GM12872 (cell line): ENCODE measurements around the gene ARAP3.

Source experiments
- TF ChIP-seq, protein P1 (sequence below): IDR thresholded peaks from 3 replicates; pipeline ENCODE4 v1.5.1; 2011; ENCODE audit warnings: low read depth, mild to moderate bottlenecking, low read length, moderate library complexity; ENCODE audit not compliant: insufficient read depth

Gene ARAP3

DNA sequence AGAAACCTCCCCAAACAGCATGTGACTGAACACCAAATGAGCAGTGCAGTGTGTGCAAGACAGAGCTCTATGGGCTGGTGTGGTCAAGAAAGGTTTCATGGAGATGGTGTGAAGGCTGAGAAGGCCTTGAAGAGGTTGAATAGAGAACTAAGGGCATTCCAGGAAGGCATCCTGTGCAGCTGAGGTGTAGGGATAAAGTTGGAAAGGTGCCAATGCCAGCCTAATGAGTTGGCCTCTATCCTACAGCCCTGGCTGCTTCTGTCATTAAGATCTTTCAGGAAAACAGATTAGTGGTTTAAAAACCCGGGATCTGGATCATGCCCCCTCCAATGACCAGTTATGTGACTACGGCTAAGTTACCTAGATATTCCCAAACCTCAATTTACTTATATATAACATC, 49.4 kb downstream of the ARAP3 start:
- TF ChIP-seq, protein P1, sequence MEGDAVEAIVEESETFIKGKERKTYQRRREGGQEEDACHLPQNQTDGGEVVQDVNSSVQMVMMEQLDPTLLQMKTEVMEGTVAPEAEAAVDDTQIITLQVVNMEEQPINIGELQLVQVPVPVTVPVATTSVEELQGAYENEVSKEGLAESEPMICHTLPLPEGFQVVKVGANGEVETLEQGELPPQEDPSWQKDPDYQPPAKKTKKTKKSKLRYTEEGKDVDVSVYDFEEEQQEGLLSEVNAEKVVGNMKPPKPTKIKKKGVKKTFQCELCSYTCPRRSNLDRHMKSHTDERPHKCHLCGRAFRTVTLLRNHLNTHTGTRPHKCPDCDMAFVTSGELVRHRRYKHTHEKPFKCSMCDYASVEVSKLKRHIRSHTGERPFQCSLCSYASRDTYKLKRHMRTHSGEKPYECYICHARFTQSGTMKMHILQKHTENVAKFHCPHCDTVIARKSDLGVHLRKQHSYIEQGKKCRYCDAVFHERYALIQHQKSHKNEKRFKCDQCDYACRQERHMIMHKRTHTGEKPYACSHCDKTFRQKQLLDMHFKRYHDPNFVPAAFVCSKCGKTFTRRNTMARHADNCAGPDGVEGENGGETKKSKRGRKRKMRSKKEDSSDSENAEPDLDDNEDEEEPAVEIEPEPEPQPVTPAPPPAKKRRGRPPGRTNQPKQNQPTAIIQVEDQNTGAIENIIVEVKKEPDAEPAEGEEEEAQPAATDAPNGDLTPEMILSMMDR = no peak

DNA sequence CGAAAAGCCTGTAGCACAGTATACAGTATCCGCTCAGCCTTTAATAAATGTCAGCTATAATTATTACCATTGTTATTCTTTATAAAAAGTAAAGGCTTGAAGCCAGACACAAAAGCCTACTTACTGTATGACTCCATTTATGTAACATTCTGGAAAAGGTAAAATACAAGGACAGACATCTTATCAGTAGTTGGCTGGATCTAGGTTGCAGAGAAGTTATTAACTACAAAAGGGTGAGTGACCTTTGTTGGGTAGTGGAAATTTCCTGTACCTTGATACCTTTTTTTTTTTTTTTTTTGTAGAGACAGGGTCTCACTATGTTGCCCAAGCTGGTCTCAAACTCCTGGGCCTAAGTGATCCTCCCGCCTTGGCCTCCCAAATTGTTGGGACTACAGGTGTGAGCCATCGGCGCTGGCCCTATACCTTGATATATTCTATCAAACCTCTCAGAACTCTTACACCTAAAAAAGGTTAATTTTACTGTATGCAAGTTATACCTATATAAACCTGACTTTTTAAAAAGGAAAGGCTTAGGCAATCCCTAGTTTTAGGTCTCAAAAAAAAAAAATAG, 51.4 kb downstream of the ARAP3 start:
- TF ChIP-seq, protein P1 = no peak

DNA sequence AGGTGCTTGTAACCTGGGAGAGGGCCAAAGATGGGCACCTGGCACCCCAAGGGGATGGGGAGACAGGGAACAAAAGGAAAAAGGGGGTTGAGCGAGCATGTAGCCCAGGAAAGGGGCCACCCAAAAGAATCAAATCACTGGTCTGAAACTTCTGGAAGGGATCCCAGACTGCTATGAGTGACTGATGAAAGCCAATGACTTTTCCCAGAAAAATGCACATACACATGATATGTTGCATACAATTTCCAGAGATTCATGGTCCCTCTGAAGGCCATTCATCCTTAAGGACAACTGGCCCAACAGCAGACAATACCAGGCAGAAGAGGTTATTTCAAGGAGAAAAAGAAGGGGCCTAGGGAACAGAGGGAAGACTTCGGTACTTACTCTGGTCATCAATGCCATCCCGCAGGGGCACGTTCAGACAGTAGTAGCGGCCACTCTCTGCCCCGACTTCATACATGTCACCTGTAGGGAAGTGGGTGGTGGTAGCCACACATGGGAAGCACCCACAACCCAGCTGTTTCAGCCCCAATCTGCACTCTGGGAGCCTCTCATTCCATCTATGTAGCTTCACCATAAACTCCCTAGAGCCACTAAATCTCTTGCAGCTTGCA, 53.7 kb downstream of the ARAP3 start:
- TF ChIP-seq, protein P1 = no peak

DNA sequence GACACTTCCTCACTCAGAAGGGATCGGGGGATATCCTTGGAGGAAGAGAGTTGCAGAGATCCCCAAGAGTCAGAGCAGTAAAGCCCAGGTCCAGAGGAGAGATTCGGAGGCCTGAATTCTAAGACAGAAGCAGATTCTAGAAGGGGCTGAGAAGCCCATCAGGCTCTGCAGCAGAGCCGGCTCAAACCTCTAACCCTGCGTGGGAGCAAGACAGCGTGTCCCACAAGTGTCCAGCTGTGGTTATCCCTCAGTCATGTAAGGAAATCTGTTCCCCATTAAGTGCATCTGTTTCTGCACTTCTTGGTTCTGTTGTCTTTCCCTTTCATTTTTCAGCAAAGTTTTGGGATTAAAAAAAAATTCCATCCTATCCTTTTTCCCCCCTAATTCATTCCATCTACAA, 58.4 kb downstream of the ARAP3 start:
- TF ChIP-seq, protein P1 = no peak

DNA sequence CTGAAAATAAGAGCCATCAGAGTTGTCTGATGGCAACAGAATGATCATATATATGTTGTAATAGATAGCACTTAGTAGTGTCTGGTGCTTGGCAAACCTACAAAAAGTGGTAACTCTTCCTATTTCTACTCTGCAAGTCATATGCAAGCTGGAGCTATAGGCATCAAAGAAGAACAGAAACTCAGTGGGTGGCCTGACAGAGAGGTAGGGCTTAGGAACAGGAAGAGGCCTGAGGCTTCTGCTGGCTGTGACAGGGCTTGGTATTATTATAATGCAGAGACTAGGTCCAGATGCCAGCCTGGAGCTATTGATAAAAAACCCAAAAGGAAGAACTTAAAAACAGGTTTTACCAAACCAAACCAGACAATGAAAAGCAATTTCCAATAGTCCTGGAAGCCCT, 58.8 kb downstream of the ARAP3 start:
- TF ChIP-seq, protein P1 = no peak

DNA sequence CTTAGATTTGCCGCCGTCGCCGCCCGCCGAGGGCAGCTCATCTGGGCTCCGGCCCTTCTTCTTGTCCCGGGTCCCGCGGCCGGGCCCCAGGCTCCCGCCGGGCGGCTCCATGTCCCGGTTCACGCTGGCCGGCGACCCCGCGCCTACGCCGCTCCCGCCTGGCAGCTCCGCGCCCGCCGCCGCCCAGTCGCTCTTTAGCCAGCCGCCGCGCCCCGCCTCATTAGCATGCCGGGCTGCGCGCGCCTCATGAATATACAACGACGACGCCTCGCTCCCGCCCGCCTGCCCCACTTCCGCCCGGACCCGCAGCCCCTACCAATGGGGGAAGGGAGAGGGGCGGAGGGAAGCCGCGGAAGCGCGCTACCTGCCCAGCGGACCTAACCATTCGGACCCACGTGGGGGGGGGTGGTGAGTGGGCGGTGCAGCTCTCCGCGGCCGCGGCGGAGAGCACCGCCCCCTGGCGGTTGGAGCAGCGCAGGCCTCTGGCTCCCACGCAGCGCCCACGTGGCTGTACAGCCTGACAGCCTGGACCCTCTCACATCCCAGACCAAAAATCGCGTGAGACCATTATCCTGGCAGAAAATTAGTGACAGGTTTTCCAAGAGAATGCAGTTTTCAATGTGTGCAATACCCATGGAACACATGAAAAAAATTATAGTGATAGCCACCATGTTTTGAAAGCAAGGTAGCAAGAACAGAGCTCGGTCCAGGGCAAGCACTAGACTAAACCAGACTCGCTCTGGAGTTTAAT, 63.1 kb downstream of the ARAP3 start, which contains the start of gene DIAPH1:
Gene DIAPH1 (minus strand): TSS at position 197 of the 751 bp plus-strand sequence. CDS start 86 bp downstream, at position 111.
- TF ChIP-seq, protein P1 = peak; percentile 95

DNA sequence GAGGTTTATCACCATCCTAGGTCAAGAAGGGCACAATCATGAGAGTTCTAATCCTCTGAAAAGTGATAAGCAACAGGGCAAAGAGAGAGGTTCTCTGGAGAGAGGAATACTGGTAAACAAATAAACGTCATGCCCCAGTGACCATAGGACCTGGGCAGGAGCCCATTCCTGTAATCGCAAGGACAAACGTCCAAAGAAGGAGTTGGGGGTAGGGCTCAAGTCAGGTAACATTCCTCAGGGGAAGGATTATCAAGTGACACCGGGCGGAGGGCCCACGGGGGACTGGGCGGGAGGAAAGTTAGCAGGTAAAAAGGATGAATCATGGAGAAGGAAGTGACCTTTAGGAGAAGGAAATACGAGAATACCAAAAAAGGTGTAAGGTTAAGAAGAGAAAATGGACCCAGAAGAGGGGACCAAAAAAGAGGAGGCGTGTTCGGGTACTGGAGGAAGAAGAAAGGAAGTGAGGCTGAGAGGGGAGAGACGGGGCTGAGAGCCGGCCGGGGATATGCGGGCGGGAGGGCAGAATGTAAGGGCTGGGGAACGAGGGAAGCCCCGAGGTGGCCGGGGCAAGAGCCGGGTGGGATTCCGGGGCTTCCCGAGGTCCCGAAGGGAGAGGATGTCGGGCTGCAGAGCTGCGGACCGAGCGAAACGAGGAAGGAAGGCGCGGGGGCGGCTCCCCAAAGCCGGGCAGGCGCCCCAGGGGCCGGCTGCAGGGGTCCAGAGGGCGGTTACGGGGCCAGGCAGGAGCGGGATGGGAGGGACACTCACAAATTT, 63.8 kb downstream of the ARAP3 start:
- TF ChIP-seq, protein P1 = no peak
